Fibroblast of mammary gland (primary cell): Measurements from ENCODE around the gene PEX19.

Source experiments
- DNase-seq: peaks from one replicate; pipeline ENCODE4 v3.0.0-alpha.2; 2010; ENCODE audit warnings: low read depth
- H3K4me3 ChIP-seq: 2 replicates; pipeline ENCODE4 v1.5.1; 2011; ENCODE audit warnings: low read depth, mild to moderate bottlenecking, low read length, moderate library complexity; ENCODE audit not compliant: control insufficient read depth
- TF ChIP-seq, protein P1 (sequence below): conservative IDR thresholded peaks from 2 replicates; pipeline ENCODE4 v1.5.1; 2011; ENCODE audit warnings: low read depth, low read length, inconsistent platforms; ENCODE audit not compliant: control insufficient read depth, insufficient read depth

PEX19 gene

DNA sequence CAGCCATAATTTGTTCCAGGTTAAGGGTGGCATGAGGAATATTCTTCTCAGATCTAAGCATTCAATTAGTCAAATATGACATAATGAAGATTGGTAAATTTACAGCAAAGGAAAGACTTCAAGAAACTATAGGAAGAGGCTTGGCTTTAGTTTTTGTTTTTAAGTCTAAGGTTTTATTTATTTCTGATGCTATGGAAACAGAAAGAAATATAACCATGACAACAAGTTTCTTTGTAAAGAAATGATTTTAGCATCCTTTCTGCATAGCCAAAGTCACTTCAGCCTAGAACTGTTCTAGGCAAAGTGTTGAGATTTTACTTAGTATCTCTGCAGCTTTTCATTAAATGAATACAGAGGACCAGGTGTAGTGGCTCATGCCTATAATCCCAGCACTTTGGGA is 52.0 kb downstream of the PEX19 start:
- DNase-seq: no peak
- TF ChIP-seq, protein P1, sequence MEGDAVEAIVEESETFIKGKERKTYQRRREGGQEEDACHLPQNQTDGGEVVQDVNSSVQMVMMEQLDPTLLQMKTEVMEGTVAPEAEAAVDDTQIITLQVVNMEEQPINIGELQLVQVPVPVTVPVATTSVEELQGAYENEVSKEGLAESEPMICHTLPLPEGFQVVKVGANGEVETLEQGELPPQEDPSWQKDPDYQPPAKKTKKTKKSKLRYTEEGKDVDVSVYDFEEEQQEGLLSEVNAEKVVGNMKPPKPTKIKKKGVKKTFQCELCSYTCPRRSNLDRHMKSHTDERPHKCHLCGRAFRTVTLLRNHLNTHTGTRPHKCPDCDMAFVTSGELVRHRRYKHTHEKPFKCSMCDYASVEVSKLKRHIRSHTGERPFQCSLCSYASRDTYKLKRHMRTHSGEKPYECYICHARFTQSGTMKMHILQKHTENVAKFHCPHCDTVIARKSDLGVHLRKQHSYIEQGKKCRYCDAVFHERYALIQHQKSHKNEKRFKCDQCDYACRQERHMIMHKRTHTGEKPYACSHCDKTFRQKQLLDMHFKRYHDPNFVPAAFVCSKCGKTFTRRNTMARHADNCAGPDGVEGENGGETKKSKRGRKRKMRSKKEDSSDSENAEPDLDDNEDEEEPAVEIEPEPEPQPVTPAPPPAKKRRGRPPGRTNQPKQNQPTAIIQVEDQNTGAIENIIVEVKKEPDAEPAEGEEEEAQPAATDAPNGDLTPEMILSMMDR: no peak
- H3K4me3 ChIP-seq: no peak overlapping the region

DNA sequence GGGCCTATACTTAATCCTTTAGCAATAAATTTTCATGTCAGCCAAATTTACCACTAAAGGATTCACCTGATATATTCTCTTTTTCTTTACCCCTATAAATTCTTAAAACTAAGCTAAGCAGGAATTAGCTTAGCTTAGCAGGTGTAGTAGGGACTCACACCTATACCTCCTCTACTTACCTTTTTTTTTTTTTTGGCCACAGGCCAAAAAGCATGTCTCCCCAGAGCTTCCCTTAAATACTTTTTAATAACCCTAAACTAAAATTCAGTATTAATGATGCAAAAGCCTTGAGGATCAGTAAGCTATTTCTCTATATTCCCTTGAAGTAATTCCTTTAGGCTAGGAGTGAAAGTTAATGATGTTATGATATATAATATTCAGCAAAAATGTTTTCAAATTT is 56.5 kb downstream of the PEX19 start:
- DNase-seq: no peak
- no peak overlapping the region for H3K4me3 ChIP-seq
- TF ChIP-seq, protein P1: no peak

DNA sequence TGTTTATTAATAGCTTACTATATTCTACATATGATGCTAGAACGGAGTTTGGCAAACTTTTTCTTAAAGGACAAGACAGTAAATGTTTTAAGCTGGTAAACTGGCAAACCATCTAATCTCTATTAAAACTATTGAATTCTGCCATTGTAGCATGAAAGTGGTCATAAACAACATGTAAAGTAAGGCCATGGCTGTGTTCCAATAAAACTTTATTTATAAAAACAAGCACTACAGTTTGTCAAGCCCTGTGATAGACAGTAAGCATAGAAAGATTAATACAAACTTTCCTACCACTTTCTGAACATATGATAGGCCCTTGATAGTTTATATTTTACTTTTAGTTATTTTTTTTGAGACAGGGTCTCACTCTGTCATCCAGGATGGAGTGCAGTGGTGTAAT is 57.4 kb downstream of the PEX19 start:
- no peak overlapping the region for H3K4me3 ChIP-seq
- TF ChIP-seq, protein P1: no peak
- no peak for DNase-seq

DNA sequence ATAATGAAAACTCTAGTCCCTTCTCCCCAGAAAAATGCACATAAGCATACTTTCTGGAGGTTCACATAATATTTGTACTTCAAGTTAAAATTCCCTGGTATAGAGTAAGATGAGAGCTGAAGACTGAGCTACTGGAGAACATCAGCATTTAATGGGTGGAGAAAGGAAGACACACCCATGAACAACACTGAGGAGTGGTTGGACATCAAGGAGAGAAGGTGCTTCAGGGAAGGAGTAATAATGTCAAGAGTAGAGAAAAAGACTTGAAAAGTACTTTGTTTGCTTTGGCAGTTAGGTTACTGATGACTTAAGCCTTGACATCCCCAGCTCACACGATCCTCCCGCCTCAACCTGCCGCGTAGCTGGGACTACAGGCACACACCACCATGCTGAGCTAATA is 57.9 kb downstream of the PEX19 start:
- TF ChIP-seq, protein P1: no peak
- no peak for DNase-seq
- H3K4me3 ChIP-seq: no peak overlapping the region
